GM12878 (cell line): Measurements from ENCODE around the gene HMCN2. TPM values are rescaled to one million over a fixed set of nuclear protein-coding genes. Genes with fewer than 3 reads are reported as not detected.

Experiments used
- BACH1 ChIP-seq: fragments of 450-650 bp; IDR thresholded peaks from 2 replicates; pipeline ENCODE4 v1.6.1; 2017; ENCODE audit warnings: mild to moderate bottlenecking, borderline replicate concordance
- CBX5 ChIP-seq: sonication (generic); IDR thresholded peaks from 2 replicates; pipeline ENCODE4 v1.6.1; 2016; ENCODE audit warnings: low read depth, moderate library complexity, mild to moderate bottlenecking, inconsistent platforms
- EGR1 ChIP-seq, 2 experiments: IDR thresholded peaks; 1 replicate in 1 of 2; 2 replicates in 1 of 2; pipeline ENCODE4 v1.6.1; 2011 to 2012; ENCODE audit warnings: low read depth in 2 of 2, low read length in 2 of 2, borderline replicate concordance in 1 of 2, mild to moderate bottlenecking in 1 of 2, moderate library complexity in 1 of 2
- EP300 ChIP-seq, 2 experiments: fragments of 150-350 bp in 1 of 2; IDR thresholded peaks; 2 replicates each; pipeline ENCODE4 v1.6.1; 2011 to 2012; ENCODE audit warnings: low read depth in 2 of 2, low read length in 2 of 2, borderline replicate concordance in 1 of 2, improper control_type of control experiment in 1 of 2, inconsistent platforms in 1 of 2; ENCODE audit not compliant: control insufficient read depth in 1 of 2
- HDAC6 ChIP-seq: fragments of 200-600 bp; sonication (generic); IDR thresholded peaks from one replicate; pipeline ENCODE4 v1.8.0; 2017; ENCODE audit warnings: antibody characterized with exemption; ENCODE audit not compliant: unreplicated experiment
- IRF4 ChIP-seq: IDR thresholded peaks from 2 replicates; pipeline ENCODE4 v1.6.1; 2011; ENCODE audit warnings: low read depth, low read length
- JUND ChIP-seq: IDR thresholded peaks from 2 replicates; pipeline ENCODE4 v1.6.1; 2012; ENCODE audit warnings: low read depth, mild to moderate bottlenecking, low read length, improper control_type of control experiment, moderate library complexity
- NBN ChIP-seq: fragments of 450-650 bp; IDR thresholded peaks from 2 replicates; pipeline ENCODE4 v1.6.1; 2016
- NFYA ChIP-seq: IDR thresholded peaks from 2 replicates; pipeline ENCODE4 v1.6.1; 2011; ENCODE audit warnings: low read depth, mild to moderate bottlenecking, low read length, improper control_type of control experiment, borderline replicate concordance
- NR2F1 ChIP-seq: fragments of 450-650 bp; conservative IDR thresholded peaks from 2 replicates; pipeline ENCODE4 v1.6.1; 2017; ENCODE audit warnings: mild to moderate bottlenecking
- PAX5 ChIP-seq: IDR thresholded peaks from 2 replicates; pipeline ENCODE4 v1.6.1; 2011; ENCODE audit warnings: low read depth, low read length, borderline replicate concordance
- POU2F2 ChIP-seq: IDR thresholded peaks from 3 replicates; pipeline ENCODE4 v1.6.1; 2011; ENCODE audit warnings: low read depth, mild to moderate bottlenecking, low read length, borderline replicate concordance
- RAD21 ChIP-seq: IDR thresholded peaks from 2 replicates; pipeline ENCODE4 v1.6.1; 2011; ENCODE audit warnings: mild to moderate bottlenecking, low read depth, low read length, moderate library complexity; ENCODE audit not compliant: insufficient read depth
- RELA ChIP-seq: fragments of 450-650 bp; IDR thresholded peaks from 2 replicates; pipeline ENCODE4 v1.8.0; 2014; ENCODE audit warnings: borderline replicate concordance; ENCODE audit not compliant: partially characterized antibody
- RUNX3 ChIP-seq: IDR thresholded peaks from 2 replicates; pipeline ENCODE4 v1.6.1; 2012; ENCODE audit warnings: low read length, inconsistent platforms
- SMAD5 ChIP-seq: IDR thresholded peaks from 2 replicates; pipeline ENCODE4 v1.6.1; 2016; ENCODE audit warnings: antibody characterized with exemption, low read depth
- SREBF1 ChIP-seq: IDR thresholded peaks from 2 replicates; pipeline ENCODE4 v1.6.1; 2012; ENCODE audit warnings: mild to moderate bottlenecking, low read length
- SUZ12 ChIP-seq: fragments of 200-600 bp; sonication (generic); IDR thresholded peaks from one replicate; pipeline ENCODE4 v1.6.1; 2018; ENCODE audit warnings: antibody characterized with exemption, mild to moderate bottlenecking; ENCODE audit not compliant: unreplicated experiment
- TCF3 ChIP-seq: IDR thresholded peaks from 2 replicates; pipeline ENCODE4 v1.6.1; 2012; ENCODE audit warnings: low read depth, mild to moderate bottlenecking, low read length, borderline replicate concordance; ENCODE audit not compliant: insufficient read depth
- polyA plus RNA-seq, 11 experiments: library from polyadenylated mRNA; depleted of rRNA in 4 of 11; unstranded in 6 of 11; stranded (reverse) in 5 of 11; fragments of >200 nt; fragmentation: Nextera tagmentation in 4 of 11; fragmentation: Illumina TruSeq in 1 of 11; extraction: Ambion mirVana in 4 of 11; extraction: Trizol in 1 of 11; gene quantifications; 1 replicate in 1 of 11; 2 replicates in 10 of 11; pipeline versions ENCODE4 v1.2.1 to v1.2.3, GENCODE V29; 2011 to 2016; ENCODE audit warnings: inconsistent platforms in 2 of 11, missing spikeins in 2 of 11, low read depth in 1 of 11
- total RNA-seq, 4 experiments: library from RNA; depleted of rRNA in 3 of 4; stranded (reverse); fragments of >200 nt in 3 of 4; fragmentation: Illumina TruSeq in 1 of 4; extraction: Trizol in 1 of 4; gene quantifications; 2 replicates each; pipeline versions ENCODE4 v1.2.1 to v1.2.3, GENCODE V29; 2013 to 2021
- TF ChIP-seq, protein P1 (sequence below): fragments of 450-650 bp; IDR thresholded peaks from 2 replicates; pipeline ENCODE4 v1.6.1; 2016; ENCODE audit warnings: mild to moderate bottlenecking
- TF ChIP-seq, protein P2 (sequence below): fragments of 450-650 bp; IDR thresholded peaks from 2 replicates; pipeline ENCODE4 v1.6.1; 2017; ENCODE audit warnings: antibody characterized with exemption, mild to moderate bottlenecking, moderate library complexity
- TF ChIP-seq, protein P3 (sequence below): IDR thresholded peaks from 2 replicates; pipeline ENCODE4 v1.6.1; 2012; ENCODE audit warnings: low read depth, low read length, improper control_type of control experiment
- TF ChIP-seq, protein P4 (sequence below): fragments of 450-650 bp; IDR thresholded peaks from 2 replicates; pipeline ENCODE4 v1.6.1; 2016; ENCODE audit warnings: mild to moderate bottlenecking, moderate library complexity, borderline replicate concordance

The HMCN2 gene
- total and polyA plus RNA-seq, 10 of the 15 experiments (the other 5 are each of a cell fraction or from before 2014, with no cell fraction given), result 0.04 TPM; not detected in 9

DNA sequence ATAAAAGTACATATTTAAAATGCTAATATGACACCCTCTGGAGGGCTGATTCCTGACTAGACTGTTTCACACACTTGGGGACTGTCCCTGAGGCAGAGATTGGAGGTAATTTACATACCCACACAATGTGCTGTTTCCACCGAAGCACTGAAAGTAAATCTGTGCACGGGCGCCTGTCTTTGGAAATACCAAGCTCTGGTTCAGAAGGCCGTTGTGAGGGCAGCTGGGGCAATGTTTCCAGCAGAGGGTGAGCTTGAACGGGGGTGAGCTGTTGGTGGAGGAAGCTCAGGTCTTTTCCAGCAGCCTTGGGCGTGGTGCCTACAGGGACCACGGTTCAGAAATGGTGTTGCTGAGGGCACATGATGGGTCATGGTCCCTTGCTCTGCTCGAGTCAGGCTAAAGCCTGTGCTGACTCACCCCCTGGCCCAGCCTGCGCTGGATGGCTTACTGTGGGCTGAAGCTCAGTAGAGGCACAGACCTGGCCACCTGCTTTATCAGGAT is 25.8 kb upstream of the HMCN2 start (continued):
- TF ChIP-seq, protein P1, sequence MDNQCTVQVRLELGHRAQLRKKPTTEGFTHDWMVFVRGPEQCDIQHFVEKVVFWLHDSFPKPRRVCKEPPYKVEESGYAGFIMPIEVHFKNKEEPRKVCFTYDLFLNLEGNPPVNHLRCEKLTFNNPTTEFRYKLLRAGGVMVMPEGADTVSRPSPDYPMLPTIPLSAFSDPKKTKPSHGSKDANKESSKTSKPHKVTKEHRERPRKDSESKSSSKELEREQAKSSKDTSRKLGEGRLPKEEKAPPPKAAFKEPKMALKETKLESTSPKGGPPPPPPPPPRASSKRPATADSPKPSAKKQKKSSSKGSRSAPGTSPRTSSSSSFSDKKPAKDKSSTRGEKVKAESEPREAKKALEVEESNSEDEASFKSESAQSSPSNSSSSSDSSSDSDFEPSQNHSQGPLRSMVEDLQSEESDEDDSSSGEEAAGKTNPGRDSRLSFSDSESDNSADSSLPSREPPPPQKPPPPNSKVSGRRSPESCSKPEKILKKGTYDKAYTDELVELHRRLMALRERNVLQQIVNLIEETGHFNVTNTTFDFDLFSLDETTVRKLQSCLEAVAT, result no peak
- TF ChIP-seq, protein P2, sequence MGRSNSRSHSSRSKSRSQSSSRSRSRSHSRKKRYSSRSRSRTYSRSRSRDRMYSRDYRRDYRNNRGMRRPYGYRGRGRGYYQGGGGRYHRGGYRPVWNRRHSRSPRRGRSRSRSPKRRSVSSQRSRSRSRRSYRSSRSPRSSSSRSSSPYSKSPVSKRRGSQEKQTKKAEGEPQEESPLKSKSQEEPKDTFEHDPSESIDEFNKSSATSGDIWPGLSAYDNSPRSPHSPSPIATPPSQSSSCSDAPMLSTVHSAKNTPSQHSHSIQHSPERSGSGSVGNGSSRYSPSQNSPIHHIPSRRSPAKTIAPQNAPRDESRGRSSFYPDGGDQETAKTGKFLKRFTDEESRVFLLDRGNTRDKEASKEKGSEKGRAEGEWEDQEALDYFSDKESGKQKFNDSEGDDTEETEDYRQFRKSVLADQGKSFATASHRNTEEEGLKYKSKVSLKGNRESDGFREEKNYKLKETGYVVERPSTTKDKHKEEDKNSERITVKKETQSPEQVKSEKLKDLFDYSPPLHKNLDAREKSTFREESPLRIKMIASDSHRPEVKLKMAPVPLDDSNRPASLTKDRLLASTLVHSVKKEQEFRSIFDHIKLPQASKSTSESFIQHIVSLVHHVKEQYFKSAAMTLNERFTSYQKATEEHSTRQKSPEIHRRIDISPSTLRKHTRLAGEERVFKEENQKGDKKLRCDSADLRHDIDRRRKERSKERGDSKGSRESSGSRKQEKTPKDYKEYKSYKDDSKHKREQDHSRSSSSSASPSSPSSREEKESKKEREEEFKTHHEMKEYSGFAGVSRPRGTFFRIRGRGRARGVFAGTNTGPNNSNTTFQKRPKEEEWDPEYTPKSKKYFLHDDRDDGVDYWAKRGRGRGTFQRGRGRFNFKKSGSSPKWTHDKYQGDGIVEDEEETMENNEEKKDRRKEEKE, result no peak
- TF ChIP-seq NR2F1 (0 out of 2 replicates have a peak, but pooled peaks have one; percentile 41), RUNX3 (peak; percentile 23; the same call in 1 of the 2 replicates), RAD21 (no peak), SMAD5 (no peak), POU2F2 (peak; percentile 91; the same call in 2 of the 3 replicates), EGR1 (IDR thresholded peaks at IDR 0.05; ENCODE audit: borderline replicate concordance in 1 of 2, low read depth in 2 of 2, low read length in 2 of 2) (no peak), HDAC6 (no peak), PAX5 (peak; percentile 92), NBN (no peak), RELA (peak; percentile 55), NFYA (no peak), BACH1 (no peak), EP300 (IDR thresholded peaks at IDR 0.05; ENCODE audit: borderline replicate concordance in 1 of 2, control insufficient read depth in 1 of 2, low read depth in 2 of 2, low read length in 2 of 2) (no peak), IRF4 (no peak), CBX5 (no peak), TCF3 (no peak), SREBF1 (no peak), SUZ12 (no peak), JUND (no peak)
- TF ChIP-seq, protein P3, sequence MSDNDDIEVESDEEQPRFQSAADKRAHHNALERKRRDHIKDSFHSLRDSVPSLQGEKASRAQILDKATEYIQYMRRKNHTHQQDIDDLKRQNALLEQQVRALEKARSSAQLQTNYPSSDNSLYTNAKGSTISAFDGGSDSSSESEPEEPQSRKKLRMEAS, result peak; percentile 39
- TF ChIP-seq, protein P4, sequence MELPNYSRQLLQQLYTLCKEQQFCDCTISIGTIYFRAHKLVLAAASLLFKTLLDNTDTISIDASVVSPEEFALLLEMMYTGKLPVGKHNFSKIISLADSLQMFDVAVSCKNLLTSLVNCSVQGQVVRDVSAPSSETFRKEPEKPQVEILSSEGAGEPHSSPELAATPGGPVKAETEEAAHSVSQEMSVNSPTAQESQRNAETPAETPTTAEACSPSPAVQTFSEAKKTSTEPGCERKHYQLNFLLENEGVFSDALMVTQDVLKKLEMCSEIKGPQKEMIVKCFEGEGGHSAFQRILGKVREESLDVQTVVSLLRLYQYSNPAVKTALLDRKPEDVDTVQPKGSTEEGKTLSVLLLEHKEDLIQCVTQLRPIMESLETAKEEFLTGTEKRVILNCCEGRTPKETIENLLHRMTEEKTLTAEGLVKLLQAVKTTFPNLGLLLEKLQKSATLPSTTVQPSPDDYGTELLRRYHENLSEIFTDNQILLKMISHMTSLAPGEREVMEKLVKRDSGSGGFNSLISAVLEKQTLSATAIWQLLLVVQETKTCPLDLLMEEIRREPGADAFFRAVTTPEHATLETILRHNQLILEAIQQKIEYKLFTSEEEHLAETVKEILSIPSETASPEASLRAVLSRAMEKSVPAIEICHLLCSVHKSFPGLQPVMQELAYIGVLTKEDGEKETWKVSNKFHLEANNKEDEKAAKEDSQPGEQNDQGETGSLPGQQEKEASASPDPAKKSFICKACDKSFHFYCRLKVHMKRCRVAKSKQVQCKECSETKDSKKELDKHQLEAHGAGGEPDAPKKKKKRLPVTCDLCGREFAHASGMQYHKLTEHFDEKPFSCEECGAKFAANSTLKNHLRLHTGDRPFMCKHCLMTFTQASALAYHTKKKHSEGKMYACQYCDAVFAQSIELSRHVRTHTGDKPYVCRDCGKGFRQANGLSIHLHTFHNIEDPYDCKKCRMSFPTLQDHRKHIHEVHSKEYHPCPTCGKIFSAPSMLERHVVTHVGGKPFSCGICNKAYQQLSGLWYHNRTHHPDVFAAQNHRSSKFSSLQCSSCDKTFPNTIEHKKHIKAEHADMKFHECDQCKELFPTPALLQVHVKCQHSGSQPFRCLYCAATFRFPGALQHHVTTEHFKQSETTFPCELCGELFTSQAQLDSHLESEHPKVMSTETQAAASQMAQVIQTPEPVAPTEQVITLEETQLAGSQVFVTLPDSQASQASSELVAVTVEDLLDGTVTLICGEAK, result no peak
